GM23248 (cell line): ENCODE results near the gene PRKAG1. TPM values are rescaled to one million over a fixed set of nuclear protein-coding genes. Genes with fewer than 3 reads are reported as not detected.

ENCODE experiments used
- DNase-seq: peaks from one replicate; pipeline ENCODE4 v3.0.0-alpha.2; 2015
- H2AFZ ChIP-seq: fragments of 200-600 bp; sonication (generic); 2 replicates; pipeline ENCODE4 v1.6.1; 2016; ENCODE audit warnings: antibody characterized with exemption
- H3F3A ChIP-seq: fragments of 200-600 bp; sonication (generic); 2 replicates; pipeline ENCODE4 v1.6.1; 2016; ENCODE audit warnings: mild to moderate bottlenecking, antibody characterized with exemption, mixed run types; ENCODE audit not compliant: insufficient read depth
- H3K27ac ChIP-seq: fragments of 200-600 bp; sonication (generic); 2 replicates; pipeline ENCODE4 v1.5.1; 2016; ENCODE audit warnings: mild to moderate bottlenecking
- H3K27me3 ChIP-seq: fragments of 200-600 bp; sonication (generic); replicated peaks from 2 replicates; pipeline ENCODE4 v1.6.1; 2016; ENCODE audit warnings: mild to moderate bottlenecking; ENCODE audit not compliant: insufficient read depth
- H3K36me3 ChIP-seq: fragments of 200-600 bp; sonication (generic); 2 replicates; pipeline ENCODE4 v1.6.1; 2016; ENCODE audit warnings: low read depth, mild to moderate bottlenecking
- H3K4me1 ChIP-seq: fragments of 200-600 bp; sonication (generic); 2 replicates; pipeline ENCODE4 v1.6.1; 2016; ENCODE audit warnings: mild to moderate bottlenecking; ENCODE audit not compliant: insufficient read depth
- H3K4me2 ChIP-seq: fragments of 200-600 bp; sonication (generic); one replicate; pipeline ENCODE4 v1.6.1; 2016; ENCODE audit warnings: mild to moderate bottlenecking; ENCODE audit not compliant: unreplicated experiment
- H3K4me3 ChIP-seq: fragments of 200-600 bp; sonication (generic); 2 replicates; pipeline ENCODE4 v1.5.1; 2016; ENCODE audit warnings: mild to moderate bottlenecking
- H3K79me2 ChIP-seq: fragments of 200-600 bp; sonication (generic); 2 replicates; pipeline ENCODE4 v1.6.1; 2016; ENCODE audit warnings: mild to moderate bottlenecking; ENCODE audit not compliant: insufficient read depth
- H3K9ac ChIP-seq: fragments of 200-600 bp; sonication (generic); 2 replicates; pipeline ENCODE4 v1.6.1; 2016; ENCODE audit warnings: mild to moderate bottlenecking
- H3K9me2 ChIP-seq: fragments of 200-600 bp; sonication (generic); 2 replicates; pipeline ENCODE4 v1.6.1; 2016; ENCODE audit warnings: mixed run types, mild to moderate bottlenecking, moderate library complexity; ENCODE audit not compliant: insufficient read depth
- H3K9me3 ChIP-seq: fragments of 200-600 bp; sonication (generic); one replicate; pipeline ENCODE4 v1.6.1; 2017; ENCODE audit warnings: low read depth
- H4K20me1 ChIP-seq: fragments of 200-600 bp; sonication (generic); 2 replicates; pipeline ENCODE4 v1.6.0; 2016; ENCODE audit not compliant: insufficient read depth
- EZH2 ChIP-seq: fragments of 200-600 bp; sonication (generic); IDR thresholded peaks from 2 replicates; pipeline ENCODE4 v1.6.1; 2018; ENCODE audit warnings: antibody characterized with exemption, mild to moderate bottlenecking; ENCODE audit not compliant: insufficient read depth, poor library complexity, severe bottlenecking
- EZH2phosphoT487 ChIP-seq: fragments of 200-600 bp; sonication (generic); IDR thresholded peaks from 2 replicates; pipeline ENCODE4 v1.6.1; 2018; ENCODE audit warnings: antibody characterized with exemption, moderate library complexity, mild to moderate bottlenecking, low read depth; ENCODE audit not compliant: insufficient read depth
- WGBS, 2 experiments: methylation state at CpG; one replicate each; pipeline ENCODE4 v1.1.6; 2015 to 2017; ENCODE audit warnings: low lambda C conversion rate in 2 of 2, low coverage in 1 of 2; ENCODE audit errors: missing lambda C conversion rate in 2 of 2; 5-methylcytosine and 5-hydroxymethylcytosine counted together
- in situ Hi-C: fragments of 300-500 bp; cut with MboI; formaldehyde crosslinking; loops from 2 replicates; pipeline ENCODE4 v1.15.0; 2020
- polyA plus RNA-seq: library from polyadenylated mRNA; unstranded; fragments of >200 nt; fragmentation: Nextera tagmentation; extraction: Ambion mirVana; gene quantifications from 2 replicates; pipeline ENCODE4 v1.2.1, GENCODE V29; 2016
- total RNA-seq: library from RNA; depleted of rRNA; stranded (reverse); fragments of >200 nt; shearing (Covaris generic); gene quantifications from 2 replicates; pipeline ENCODE4 v1.2.3, GENCODE V29; 2014

PRKAG1 gene
- total and polyA plus RNA-seq, 2 experiments from 2014 or later = 62.5 to 91.3 TPM

DNA sequence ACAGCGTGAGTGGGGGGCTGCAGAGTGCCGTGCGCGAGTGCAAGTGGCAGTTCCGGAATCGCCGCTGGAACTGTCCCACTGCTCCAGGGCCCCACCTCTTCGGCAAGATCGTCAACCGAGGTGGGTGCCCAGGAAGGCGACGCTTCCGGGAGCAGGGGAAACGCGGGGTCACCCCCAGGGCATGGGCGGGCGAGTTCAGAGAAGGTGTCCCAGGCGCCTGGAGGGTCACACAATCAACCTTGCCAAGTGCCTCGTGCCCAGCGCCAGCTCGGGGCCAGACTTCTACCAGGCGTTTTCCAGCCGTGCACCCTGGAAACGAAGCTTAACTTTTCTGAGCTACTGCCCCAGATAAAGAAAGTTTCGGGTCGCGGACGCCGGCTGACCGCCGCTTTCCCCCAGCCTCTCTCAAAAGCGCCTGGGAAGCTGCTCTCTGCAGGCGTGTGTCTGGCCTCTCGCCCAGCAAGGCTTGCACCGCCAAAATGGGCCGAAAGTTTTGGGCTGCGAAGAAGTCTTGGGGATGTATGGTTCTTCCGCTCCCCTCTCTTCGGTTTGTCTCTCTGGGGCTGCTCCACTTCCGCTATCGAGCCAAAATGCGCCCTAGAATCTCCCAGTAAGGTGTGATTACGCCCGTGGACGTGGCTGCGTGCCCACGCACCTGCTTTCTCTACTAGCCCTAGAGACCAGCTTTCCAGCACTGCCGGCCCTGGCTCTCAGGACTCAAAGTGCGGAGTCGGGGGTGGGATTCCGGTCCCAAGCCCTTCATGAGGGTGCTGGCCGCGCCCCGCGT is 38.8 kb downstream of the PRKAG1 start:
- Histone ChIP-seq H3K27ac (no peak overlapping the region), H3K9ac (no peak overlapping the region), H3F3A (0 out of 2 replicates have a peak, but pooled peaks cover 3% of the 10 kb centered on the region), H3K4me1 (peaks cover 13% of the 10 kb centered on the region; the same call in 1 of the 2 replicates), H2AFZ (no peak overlapping the region), H3K79me2 (no peaks in the 10 kb centered on the region), H3K27me3 (peaks cover 62% of the 10 kb centered on the region), H3K9me2 (no peaks in the 10 kb centered on the region), H3K4me3 (peak overlapping the region; percentile 29; the same call in 1 of the 2 replicates), H3K4me2 (peak overlapping the region; percentile 62), H3K9me3 (no peaks in the 10 kb centered on the region), H4K20me1 (no peaks in the 10 kb centered on the region), H3K36me3 (no peaks in the 10 kb centered on the region)
- WGBS, 2 experiments = 2 to 4% methylated on average over 54 to 55 of the region's 55 CpGs
- in situ Hi-C loops = no loop called here
- DNase-seq = peak; percentile 42
- TF ChIP-seq EZH2 (no peak), EZH2phosphoT487 (0 out of 2 replicates have a peak, but pooled peaks have one; percentile 7)

DNA sequence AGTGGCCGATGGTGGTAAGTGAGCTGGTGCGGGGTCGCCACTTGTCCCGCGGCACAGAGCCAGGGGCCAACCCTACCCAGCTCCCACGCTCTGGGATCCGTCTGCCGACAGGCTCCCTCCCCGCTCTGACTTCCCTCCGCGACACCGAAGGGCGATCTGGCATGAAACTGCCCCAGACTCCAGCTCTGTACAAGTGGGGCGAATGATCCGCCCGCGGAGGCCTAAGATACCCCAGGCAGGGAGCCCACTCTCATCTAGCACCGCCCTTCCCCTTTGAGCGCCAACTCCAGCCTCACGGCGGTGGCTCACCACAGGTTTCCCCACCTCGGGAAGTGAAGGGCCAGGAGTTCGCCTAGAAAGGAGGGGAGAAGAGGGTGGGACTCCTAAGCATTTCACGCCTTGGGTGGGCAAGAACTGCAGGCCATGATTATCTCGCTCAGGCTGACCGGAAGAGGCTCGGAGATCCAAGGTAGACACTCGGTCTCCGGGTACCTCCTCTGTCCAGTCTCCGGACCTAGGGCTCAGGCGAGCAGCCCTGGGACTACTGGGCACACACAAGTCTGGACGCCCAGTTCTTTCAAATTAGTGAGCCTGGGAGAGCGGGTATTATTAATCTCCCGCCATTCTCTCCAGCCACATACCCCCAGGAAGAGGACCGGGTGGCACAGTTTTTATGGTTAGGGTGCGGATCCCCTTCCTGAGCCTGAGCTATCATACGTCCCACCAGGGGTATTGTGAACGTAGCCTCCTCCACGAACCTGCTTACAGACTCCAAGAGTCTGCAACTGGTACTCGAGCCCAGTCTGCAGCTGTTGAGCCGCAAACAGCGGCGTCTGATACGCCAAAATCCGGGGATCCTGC is 39.6 kb downstream of the PRKAG1 start:
- H3K4me1 ChIP-seq = peaks cover 18% of the 10 kb centered on the region; the same call in 1 of the 2 replicates
- no peak for DNase-seq
- H3K36me3 ChIP-seq = no peaks in the 10 kb centered on the region
- 0 out of 2 replicates have a peak overlapping the region, but pooled peaks have one; percentile 29 for H3K4me3 ChIP-seq
- 2 to 3% methylated on average over 36 to 45 of the region's 45 CpGs for WGBS, 2 experiments
- no peak overlapping the region for H2AFZ ChIP-seq
- in situ Hi-C loops = no loop called here
- no peaks in the 10 kb centered on the region for H3K79me2 ChIP-seq
- H3F3A ChIP-seq = 0 out of 2 replicates have a peak, but pooled peaks cover 3% of the 10 kb centered on the region
- H3K27ac ChIP-seq = no peak overlapping the region
- H3K27me3 ChIP-seq = peaks cover 53% of the 10 kb centered on the region
- TF ChIP-seq EZH2phosphoT487 (no peak; the same call in 1 of the 2 replicates), EZH2 (peak; percentile 96)
- H3K4me2 ChIP-seq = peak overlapping the region; percentile 29
- H3K9ac ChIP-seq = no peak overlapping the region
- no peaks in the 10 kb centered on the region for H4K20me1 ChIP-seq
- no peaks in the 10 kb centered on the region for H3K9me3 ChIP-seq
- no peaks in the 10 kb centered on the region for H3K9me2 ChIP-seq

DNA sequence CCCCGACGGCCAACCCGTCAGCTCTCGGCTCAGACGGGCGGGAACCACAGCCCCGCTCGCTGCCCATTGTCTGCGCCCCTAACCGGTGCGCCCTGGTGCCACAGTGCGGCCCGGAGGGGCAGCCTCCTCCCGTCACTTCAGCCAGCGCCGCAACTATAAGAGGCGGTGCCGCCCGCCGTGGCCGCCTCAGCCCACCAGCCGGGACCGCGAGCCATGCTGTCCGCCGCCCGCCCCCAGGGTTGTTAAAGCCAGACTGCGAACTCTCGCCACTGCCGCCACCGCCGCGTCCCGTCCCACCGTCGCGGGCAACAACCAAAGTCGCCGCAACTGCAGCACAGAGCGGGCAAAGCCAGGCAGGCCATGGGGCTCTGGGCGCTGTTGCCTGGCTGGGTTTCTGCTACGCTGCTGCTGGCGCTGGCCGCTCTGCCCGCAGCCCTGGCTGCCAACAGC is 40.3 kb downstream of the PRKAG1 start, which contains the start of gene WNT1:
TSS of gene WNT1 (plus strand) at position 32 of the 450 bp plus-strand sequence. CDS start at position 361, 329 bp downstream.
- H3K9me2 ChIP-seq = no peaks in the 10 kb centered on the region
- H3K36me3 ChIP-seq = no peaks in the 10 kb centered on the region
- 0 out of 2 replicates have a peak within 1 kb of the TSS, but pooled peaks have one; percentile 11 for H3K4me3 ChIP-seq
- no peak within 1 kb of the TSS for H2AFZ ChIP-seq
- H3F3A ChIP-seq = peaks cover 3% of the 10 kb centered on the region; the same call in 1 of the 2 replicates
- no peaks in the 10 kb centered on the region for H3K9me3 ChIP-seq
- H3K4me2 ChIP-seq = peak within 1 kb of the TSS; percentile 29
- in situ Hi-C loops = no loop called here
- DNase-seq = peak; percentile 42
- no peak for TF ChIP-seq EZH2phosphoT487
- TF ChIP-seq EZH2 = no peak
- H3K9ac ChIP-seq = no peak within 1 kb of the TSS
- no peaks in the 10 kb centered on the region for H4K20me1 ChIP-seq
- H3K27me3 ChIP-seq = peaks cover 47% of the 10 kb centered on the region
- no peak within 1 kb of the TSS for H3K27ac ChIP-seq
- H3K4me1 ChIP-seq = peaks cover 24% of the 10 kb centered on the region
- 8 to 11% methylated on average over 25 to 36 of the region's 45 CpGs for WGBS, 2 experiments
- no peaks in the 10 kb centered on the region for H3K79me2 ChIP-seq
